Activated naive CD8-positive, alpha-beta T cell treated with anti-CD3 and anti-CD28 coated beads, Interleukin-2, amount 50 U/mL, for 24 hours (primary cell): ENCODE data around the gene TMEM176B.

Experiments used
- ATAC-seq: fragments of 150-1000 bp; cut with Tn5 transposase; one replicate; pipeline ENCODE4 v1.10.0; 2021
- DNase-seq: peaks from one replicate; pipeline ENCODE4 v3.0.0; 2021
- H3K27ac Mint-ChIP-seq: one replicate; pipeline ENCODE4 v1.8.0; 2021; ENCODE audit warnings: mild to moderate bottlenecking, mixed read lengths
- H3K27me3 Mint-ChIP-seq: one replicate; pipeline ENCODE4 v1.8.0; 2021; ENCODE audit warnings: mixed read lengths
- H3K36me3 Mint-ChIP-seq: one replicate; pipeline ENCODE4 v1.8.0; 2021; ENCODE audit warnings: low read depth, mixed read lengths
- H3K4me1 Mint-ChIP-seq: one replicate; pipeline ENCODE4 v1.8.0; 2021; ENCODE audit warnings: mixed read lengths
- H3K4me3 Mint-ChIP-seq: one replicate; pipeline ENCODE4 v1.8.0; 2021; ENCODE audit warnings: mild to moderate bottlenecking, moderate library complexity, mixed read lengths
- H3K9me3 Mint-ChIP-seq: one replicate; pipeline ENCODE4 v1.8.0; 2021; ENCODE audit warnings: mixed read lengths

TMEM176B gene

DNA sequence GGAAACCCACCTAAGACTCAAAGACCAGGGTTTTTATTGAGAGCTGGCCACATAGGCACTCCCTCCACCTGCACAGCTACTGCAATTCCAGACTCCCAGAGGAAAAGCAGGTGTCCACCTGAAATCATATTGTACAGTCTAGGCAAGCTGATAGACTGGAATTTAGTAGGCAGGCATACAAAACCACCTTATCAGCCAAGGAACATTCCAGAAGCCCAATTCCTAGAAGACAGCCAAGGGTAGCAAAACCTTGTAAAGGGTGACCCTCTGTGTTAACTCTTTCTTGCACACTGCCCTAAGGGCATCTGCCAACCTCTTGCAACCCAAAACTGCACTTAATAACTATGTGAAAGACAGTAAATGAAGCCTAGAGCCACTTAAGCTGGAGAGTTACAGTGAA lies 5.7 kb upstream of the TMEM176B start:
- no peak overlapping the region for H3K27ac Mint-ChIP-seq
- ATAC-seq (no peak), DNase-seq (no peak)
- peaks cover 14% of the 10 kb centered on the region for H3K9me3 Mint-ChIP-seq
- no peaks in the 10 kb centered on the region for H3K36me3 Mint-ChIP-seq
- H3K4me1 Mint-ChIP-seq: peaks cover 3% of the 10 kb centered on the region
- H3K4me3 Mint-ChIP-seq: no peak overlapping the region
- peaks cover 48% of the 10 kb centered on the region for H3K27me3 Mint-ChIP-seq

DNA sequence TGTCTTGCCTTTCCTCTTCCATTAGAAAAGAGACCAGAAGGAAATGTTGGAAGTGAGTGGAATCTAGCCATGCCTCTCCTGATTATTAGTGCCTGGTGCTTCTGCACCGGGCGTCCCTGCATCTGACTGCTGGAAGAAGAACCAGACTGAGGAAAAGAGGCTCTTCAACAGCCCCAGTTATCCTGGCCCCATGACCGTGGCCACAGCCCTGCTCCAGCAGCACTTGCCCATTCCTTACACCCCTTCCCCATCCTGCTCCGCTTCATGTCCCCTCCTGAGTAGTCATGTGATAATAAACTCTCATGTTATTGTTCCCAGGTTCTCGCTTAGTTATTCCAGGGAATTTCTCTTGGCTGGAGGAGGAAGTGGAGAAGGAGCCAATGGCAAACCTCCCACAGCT lies 4.6 kb upstream of the TMEM176B start:
- ATAC-seq (no peak), DNase-seq (no peak)
- Mint-ChIP-seq H3K9me3 (peaks cover 14% of the 10 kb centered on the region), H3K4me3 (no peak overlapping the region), H3K27me3 (peaks cover 41% of the 10 kb centered on the region), H3K4me1 (peaks cover 3% of the 10 kb centered on the region), H3K36me3 (no peaks in the 10 kb centered on the region), H3K27ac (no peak overlapping the region)

DNA sequence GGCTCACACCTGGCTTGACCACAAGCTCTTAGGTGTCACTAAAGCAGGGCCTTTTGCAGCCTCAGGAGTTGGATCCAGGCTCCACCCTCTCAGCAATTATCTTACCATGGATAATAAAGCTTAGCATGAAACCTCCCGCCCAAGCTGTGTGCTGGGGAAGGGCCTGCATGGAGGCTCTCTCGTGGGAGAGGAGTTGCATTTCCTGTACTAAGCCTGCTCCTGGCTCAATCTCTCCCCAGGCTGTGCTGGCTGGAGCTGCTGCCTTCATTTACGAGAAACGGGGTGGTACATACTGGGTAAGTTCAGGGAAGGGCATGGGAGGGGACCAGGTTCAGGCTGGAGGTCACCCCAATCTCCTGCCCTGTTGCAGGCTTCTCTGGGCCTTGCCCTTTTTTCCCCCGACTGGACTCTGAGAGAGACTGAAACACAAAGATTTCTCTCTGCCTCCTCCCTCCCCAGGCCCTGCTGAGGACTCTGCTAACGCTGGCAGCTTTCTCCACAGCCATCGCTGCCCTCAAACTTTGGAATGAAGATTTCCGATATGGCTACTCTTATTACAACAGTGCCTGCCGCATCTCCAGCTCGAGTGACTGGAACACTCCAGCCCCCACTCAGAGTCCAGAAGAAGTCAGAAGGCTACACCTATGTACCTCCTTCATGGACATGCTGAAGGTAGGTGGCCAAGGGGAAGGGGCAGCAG lies 3.1 kb upstream of the TMEM176B start:
- no peaks in the 10 kb centered on the region for H3K36me3 Mint-ChIP-seq
- peaks cover 43% of the 10 kb centered on the region for H3K27me3 Mint-ChIP-seq
- H3K4me1 Mint-ChIP-seq: peaks cover 3% of the 10 kb centered on the region
- DNase-seq (no peak), ATAC-seq (no peak)
- no peak overlapping the region for H3K4me3 Mint-ChIP-seq
- no peak overlapping the region for H3K27ac Mint-ChIP-seq
- H3K9me3 Mint-ChIP-seq: peaks cover 14% of the 10 kb centered on the region

DNA sequence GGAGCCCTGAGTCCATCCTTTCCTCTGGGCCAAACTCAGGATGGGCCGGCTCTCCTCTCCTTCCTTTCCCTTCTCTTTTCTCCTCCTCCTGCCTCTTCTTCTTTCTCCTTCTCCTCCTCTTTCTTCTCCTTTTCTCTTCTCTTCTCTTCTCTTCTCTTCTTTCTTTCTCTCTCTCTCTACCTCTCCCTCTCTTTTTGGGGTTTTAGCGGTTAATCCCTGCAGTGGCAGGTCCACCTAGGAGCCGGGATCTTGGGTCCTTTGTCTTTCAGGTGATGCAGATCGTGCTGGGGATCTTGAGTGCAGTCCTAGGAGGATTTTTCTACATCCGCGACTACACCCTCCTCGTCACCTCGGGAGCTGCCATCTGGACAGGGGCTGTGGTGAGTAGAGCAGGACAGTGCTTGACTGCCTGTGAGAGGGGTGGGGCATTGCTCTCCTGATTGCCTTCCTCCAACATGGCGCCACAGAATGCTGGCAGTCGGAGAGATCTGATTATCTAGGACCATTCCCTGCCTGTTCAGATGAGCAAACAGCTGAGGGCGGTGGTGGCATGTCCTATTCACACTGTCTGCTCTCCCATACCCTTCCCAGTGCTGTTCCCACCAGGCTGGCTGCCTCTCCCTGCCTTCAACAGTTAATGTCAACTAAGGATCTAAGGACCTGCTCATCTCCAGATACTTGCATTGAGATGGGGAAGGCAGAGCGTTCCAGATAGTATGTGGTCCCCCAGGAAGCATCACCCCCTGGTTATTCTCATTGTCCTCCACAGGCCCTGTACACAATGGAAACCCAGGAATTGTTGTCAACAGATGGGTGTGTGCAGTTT lies 2.0 kb upstream of the TMEM176B start:
- Mint-ChIP-seq H3K27me3 (peaks cover 43% of the 10 kb centered on the region), H3K36me3 (no peaks in the 10 kb centered on the region), H3K9me3 (peaks cover 14% of the 10 kb centered on the region), H3K27ac (no peak overlapping the region), H3K4me1 (peaks cover 3% of the 10 kb centered on the region), H3K4me3 (peak overlapping the region; percentile 18)
- no peak for DNase-seq
- ATAC-seq: no peak

DNA sequence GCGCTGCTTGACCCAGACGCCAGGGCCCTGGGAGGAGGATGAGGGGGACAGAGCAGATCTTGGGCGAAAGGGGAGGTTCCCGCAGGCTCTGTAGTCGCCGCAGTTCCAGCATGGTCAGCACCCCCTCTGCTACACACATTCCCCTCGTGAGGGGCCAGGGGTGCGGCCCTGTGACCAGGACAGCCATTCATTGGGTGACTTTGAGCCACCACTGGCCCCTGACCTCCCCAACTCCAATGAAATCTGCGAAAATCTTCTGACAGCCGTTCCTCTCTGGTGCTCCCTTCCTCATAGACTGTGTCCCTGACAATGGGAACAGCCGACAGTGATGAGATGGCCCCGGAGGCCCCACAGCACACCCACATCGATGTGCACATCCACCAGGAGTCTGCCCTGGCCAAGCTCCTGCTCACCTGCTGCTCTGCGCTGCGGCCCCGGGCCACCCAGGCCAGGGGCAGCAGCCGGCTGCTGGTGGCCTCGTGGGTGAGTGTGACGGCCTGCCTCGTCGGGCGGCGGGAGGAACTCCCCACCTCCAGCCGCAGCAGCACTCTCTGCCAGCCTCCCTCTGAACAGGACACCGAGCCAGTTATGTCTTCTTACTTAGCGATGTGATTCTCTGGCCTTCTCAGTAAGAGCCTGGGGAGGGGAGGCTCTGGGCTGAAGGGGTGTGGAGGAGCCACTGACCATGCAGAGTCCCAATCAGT lies 1.2 kb upstream of the TMEM176B start:
- no peak for DNase-seq
- Mint-ChIP-seq H3K4me3 (peak overlapping the region; percentile 57), H3K36me3 (no peaks in the 10 kb centered on the region)

DNA sequence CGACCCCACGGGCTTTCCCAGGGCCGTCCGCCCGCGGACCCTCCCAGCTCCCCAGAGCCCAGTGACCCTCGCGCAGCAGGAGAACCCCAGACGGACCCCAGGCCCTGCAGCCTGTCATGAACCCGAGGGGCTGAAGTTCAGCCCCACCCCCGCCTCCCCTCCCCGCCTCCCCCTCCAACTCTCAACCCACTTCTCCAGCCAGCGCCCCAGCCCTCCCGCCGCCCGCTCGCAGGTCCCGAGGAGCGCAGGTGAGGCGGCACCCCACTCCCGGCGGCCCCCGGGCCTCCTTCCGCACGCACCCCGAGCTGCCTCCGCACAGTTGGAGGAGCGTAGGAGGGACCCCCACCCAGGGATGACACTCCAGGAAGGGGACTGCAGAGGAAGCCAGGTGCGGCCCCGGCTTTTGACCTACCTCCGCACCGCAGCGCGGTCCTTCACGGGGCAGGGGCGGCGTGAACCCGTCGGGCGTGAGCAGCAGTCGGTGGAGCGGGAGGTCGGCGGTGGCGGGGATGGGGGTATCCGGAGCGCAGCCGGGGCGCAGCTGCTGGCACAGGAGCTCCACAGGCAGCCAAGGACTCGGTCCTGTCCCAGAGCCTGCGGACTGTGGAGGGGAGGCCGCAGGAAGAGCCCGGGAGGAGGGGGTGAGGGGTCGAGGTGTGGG lies 547 bp upstream of the TMEM176B start, which contains the start of gene TMEM176A:
Gene TMEM176A (plus strand): TSS at position 189 of the 661 bp plus-strand sequence. CDS start 782 bp downstream, outside the sequence.
- Mint-ChIP-seq H3K36me3 (no peaks in the 10 kb centered on the region), H3K27ac (no peak within 1 kb of the TSS), H3K4me3 (peak within 1 kb of the TSS; percentile 57), H3K27me3 (peaks cover 45% of the 10 kb centered on the region), H3K4me1 (peaks cover 3% of the 10 kb centered on the region), H3K9me3 (peaks cover 4% of the 10 kb centered on the region)
- ATAC-seq (peak; percentile 17), DNase-seq (peak; percentile 13)

More for the DNA sequence above, 1.2 kb upstream of the TMEM176B start:
- peaks cover 3% of the 10 kb centered on the region for H3K4me1 Mint-ChIP-seq
- peaks cover 44% of the 10 kb centered on the region for H3K27me3 Mint-ChIP-seq
- ATAC-seq: no peak
- no peak overlapping the region for H3K27ac Mint-ChIP-seq
- H3K9me3 Mint-ChIP-seq: peaks cover 11% of the 10 kb centered on the region

DNA sequence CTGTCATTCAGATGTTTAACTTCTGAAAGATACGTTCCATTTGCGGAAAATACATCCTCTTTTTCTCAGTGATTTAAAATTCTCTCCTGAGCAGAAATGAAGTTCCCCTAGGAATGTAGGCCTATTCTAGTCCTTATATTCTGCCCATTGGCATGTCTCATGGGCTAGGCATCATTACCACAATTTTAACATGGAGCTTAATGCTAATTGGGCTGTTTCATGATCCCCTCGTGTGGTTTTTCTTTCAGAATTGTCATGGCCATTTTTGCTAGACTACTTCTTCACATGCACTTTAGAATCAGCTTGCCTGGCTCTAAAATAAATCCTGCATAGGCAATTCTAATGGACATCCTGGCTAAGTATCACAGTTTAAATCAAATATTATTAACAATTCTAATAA lies 1.0 kb downstream of the TMEM176B start:
- Mint-ChIP-seq H3K4me3 (no peak overlapping the region), H3K4me1 (peaks cover 3% of the 10 kb centered on the region), H3K27me3 (peaks cover 42% of the 10 kb centered on the region), H3K36me3 (no peaks in the 10 kb centered on the region), H3K27ac (no peak overlapping the region), H3K9me3 (no peaks in the 10 kb centered on the region)
- DNase-seq: no peak
- no peak for ATAC-seq

DNA sequence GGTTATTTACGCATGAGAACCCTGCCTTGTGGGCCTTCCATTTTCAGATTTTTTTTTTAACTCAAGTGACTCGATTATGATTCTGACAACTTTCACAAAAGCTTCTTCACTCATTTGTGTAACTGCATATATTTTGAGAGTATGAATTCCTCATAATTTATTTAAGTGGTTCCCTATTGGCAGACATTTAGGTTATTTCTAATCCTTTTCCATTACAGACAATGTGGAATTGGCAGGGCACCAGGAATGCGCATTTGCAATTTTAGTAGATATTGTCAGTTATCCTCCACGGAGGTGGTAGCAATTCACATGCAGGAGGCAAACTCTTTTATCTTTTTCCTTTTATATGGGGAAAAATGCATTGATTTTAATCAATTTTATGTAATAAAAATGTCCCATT lies 2.5 kb downstream of the TMEM176B start:
- Mint-ChIP-seq H3K4me3 (no peak overlapping the region), H3K9me3 (no peaks in the 10 kb centered on the region), H3K27me3 (peaks cover 39% of the 10 kb centered on the region), H3K27ac (no peak overlapping the region), H3K36me3 (no peaks in the 10 kb centered on the region), H3K4me1 (peaks cover 3% of the 10 kb centered on the region)
- no peak for DNase-seq
- ATAC-seq: no peak

DNA sequence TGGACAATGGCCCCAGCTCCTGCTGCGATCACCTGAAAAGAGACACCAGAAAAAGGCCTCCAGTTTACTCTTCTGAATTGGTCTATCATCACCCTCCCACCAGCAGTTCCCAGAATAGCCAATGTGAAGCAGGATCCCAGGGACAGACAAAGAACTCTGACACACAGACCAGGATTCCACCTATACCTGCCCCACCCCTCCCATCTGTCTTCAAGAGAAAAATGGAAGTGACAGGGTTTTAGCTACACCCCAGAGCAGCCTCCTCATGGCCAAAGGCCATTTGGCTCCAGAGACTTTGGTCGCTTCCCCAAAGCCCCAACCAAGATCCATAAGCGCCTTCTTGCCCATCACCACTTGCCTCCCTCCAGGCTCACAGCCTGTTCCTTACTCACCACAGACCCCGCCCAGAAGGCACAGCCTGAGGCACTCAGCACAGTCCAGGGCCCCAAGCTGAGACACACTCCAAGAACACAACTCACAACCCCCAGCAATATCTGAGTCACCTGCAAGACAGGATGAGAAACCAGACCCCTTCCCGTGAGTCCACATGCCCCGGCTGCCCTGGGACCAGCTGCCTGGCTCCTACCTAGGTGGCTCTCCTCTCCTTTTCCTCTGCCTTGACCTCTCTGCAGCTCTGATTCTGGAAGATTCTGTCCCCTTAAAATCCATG lies 6.5 kb downstream of the TMEM176B start:
- Mint-ChIP-seq H3K4me3 (no peak overlapping the region), H3K27ac (no peak overlapping the region), H3K36me3 (no peaks in the 10 kb centered on the region), H3K9me3 (no peaks in the 10 kb centered on the region), H3K4me1 (no peaks in the 10 kb centered on the region), H3K27me3 (peaks cover 11% of the 10 kb centered on the region)
- no peak for DNase-seq
- no peak for ATAC-seq

DNA sequence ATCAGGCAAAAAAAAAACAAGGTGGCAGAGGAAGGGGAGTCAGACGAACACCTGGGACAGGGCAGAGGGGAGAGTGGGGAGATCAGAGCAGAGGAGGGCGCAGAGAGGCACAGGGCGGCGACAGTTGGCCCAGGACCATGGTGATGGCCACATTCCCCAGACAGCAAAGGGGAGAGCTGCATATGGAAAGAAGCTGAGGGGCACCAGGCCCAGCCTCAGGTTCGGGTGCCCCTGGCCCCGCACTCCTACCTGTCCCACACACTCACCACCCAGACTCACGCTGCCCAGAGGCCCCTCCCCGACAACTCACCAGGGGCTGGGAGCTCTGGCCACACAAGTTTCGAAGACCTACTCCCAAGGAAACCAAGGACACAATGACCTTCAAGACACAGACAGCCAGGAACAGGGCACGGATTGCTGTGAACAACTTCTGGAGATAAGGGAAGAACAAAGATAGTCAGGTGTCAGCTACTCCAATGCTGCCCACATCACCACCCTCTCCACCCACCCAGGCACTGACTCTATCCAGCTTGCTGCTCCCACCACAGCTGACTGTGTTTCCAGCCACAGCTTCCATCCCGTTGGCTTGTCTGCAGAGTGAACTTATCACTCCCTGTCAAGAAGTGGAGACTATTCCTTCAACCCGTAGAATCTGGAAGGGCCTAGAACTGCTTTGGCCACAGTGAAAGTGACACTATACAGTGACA lies 8.3 kb downstream of the TMEM176B start:
- Mint-ChIP-seq H3K36me3 (no peaks in the 10 kb centered on the region), H3K27ac (no peak overlapping the region), H3K9me3 (no peaks in the 10 kb centered on the region), H3K4me3 (no peak overlapping the region), H3K27me3 (peaks cover 4% of the 10 kb centered on the region), H3K4me1 (no peaks in the 10 kb centered on the region)
- DNase-seq: no peak
- no peak for ATAC-seq

DNA sequence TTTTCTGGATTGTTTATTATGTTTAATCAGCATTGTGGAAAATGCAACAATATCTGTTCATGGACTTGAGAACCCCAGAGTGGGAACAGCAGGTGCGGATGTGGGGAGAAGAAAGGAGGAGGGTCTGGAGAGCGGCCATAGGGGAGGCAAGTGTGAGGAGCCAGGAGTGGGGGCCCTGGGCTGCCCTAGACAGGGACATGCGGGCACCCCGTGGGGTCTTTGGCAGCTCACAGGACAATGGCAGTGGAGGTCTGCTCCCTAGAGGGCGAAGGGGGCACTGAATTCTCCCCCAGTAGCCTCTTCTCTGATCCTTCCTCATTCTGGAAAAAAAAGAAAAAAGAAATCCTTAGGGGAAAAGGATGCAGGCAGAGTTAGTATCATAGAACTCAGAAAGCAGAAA lies 8.9 kb downstream of the TMEM176B start:
- Mint-ChIP-seq H3K36me3 (no peaks in the 10 kb centered on the region), H3K27ac (no peak overlapping the region), H3K27me3 (peaks cover 2% of the 10 kb centered on the region), H3K4me3 (no peak overlapping the region), H3K9me3 (no peaks in the 10 kb centered on the region), H3K4me1 (no peaks in the 10 kb centered on the region)
- ATAC-seq (no peak), DNase-seq (no peak)

DNA sequence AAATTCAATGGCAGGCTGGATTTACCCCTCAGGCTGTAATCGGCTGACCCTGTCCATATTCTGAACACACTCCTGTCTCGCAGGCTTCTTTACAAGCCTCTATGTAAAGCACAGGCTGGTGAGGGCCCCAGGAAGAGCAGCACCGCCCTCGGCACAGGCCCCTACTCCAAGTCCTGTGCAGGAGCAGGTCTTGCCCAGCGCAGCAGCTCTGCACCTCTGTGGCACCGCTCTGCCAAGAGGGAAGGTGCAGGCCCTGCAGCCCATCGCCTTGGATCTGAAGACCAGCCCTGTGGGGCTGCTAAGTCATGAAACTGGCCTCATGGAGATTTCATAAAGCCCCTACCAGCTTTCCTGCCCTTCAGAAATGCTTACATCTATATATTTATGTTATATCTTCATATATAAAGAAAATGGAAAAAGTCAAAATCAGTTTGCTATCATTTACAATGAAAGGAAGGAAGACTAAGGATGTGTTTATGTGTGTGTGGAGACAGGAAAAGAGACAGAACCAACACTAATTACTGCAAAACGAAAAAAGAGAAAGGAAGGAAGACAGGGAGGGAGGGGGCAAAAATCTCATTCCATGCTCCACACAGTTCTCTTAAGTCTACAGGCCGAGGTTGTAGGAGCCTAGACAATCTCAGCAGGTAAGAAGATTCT lies 9.6 kb downstream of the TMEM176B start:
- H3K27ac Mint-ChIP-seq: no peak overlapping the region
- H3K27me3 Mint-ChIP-seq: peaks cover 1% of the 10 kb centered on the region
- ATAC-seq: no peak

More for the DNA sequence above, 9.6 kb downstream of the TMEM176B start:
- Mint-ChIP-seq H3K9me3 (no peaks in the 10 kb centered on the region), H3K4me3 (no peak overlapping the region), H3K4me1 (peaks cover 6% of the 10 kb centered on the region), H3K36me3 (no peaks in the 10 kb centered on the region)
- DNase-seq: no peak
